ENCODE data around the gene ADAMTSL1.

ADAMTSL1 gene

GRCh38 chr9:18793122-18793521 is 319.2 kb downstream of the ADAMTSL1 start:
- in situ Hi-C loops (cut with MboI; ENCODE audit: low sequenced_read_pairs), result no loop called here

DNA sequence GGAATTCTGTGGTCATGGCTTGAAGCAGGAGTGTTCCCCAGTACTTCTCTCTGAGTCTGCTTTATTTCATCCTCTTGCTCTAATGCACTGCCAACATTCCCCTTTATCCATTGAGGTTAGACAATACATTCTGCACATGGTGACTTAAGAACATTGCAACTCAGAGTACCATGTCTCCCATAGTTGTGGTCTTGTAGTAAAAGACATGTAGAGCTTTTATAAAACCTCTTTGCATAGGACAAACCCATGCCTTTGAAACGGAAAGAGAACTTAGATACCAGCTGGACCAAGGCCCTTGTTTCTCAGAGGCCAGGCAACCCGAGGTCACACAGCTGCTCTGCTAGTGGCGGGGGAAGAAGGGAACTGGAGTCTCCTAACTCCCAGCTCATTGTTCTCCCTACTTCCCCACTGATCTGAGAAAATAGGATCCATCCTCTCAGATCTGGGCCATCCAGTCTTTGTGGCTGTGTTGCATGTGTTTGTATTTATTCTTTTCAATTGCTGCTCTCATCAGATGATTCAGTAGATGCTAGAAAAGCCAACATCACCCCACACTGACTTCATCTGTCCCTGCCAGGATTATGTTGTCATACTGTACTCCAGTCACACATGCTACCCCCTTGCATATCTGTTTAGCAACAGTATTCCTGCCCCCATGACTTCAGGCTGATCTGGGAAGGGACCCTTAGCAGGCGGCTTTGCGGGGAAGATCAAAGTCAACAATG is 322.2 kb downstream of the ADAMTSL1 start:
- in situ Hi-C loops (cut with MboI; ENCODE audit: low sequenced_read_pairs), result no loop called here

DNA sequence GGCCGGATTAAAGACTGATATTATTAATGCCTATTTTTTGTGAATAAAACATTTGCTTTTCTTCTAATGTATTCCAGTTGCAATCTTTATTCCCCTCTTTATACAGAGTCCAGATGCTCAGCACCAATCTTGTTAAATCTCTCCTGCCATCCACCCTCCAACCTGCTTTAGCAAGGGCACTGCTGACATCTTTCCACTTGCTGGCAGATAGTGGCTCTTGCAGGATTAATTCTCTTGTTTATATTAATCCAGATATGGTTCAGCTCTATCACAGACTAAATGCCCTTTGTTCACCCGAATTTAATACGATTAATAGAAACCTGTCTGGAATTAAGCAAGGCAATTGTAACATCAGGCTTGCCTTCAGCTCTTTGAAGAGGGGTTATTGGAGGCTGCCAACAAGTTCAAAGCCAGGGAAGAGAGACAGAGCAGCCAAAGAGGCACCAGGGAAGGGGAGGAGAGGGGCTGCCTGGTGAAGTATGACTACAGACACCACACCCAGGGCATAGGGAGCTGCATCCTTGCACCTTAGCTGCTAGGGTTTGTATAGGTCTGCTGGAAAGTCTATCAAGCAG is 322.8 kb downstream of the ADAMTSL1 start:
- in situ Hi-C loops (cut with MboI; ENCODE audit: low sequenced_read_pairs), result no loop called here

DNA sequence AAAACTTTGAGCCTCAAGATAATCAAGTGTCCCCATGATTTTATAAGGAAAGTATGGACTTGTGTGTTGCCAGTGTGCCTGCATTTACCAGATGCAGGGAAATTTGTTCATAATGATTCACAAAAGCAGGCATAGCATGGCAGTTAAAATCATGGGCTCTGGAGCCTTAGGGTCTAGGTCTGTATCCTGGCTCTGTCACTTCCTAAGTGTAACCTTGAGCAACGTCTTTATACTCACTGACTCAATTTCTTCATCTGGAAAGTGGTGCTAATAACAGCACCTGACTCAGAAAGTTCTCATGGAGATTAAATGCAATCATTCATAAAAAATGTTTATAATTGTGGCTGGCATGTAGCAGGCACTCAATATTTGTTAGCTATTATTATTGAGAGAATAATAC is 324.2 kb downstream of the ADAMTSL1 start:
- in situ Hi-C loops (cut with MboI; ENCODE audit: low sequenced_read_pairs), result no loop called here

- in situ Hi-C loops (cut with MboI; ENCODE audit: low sequenced_read_pairs), result no loop called here
Measured at GRCh38 chr9:18798508-18799290, 324.7 kb downstream of the ADAMTSL1 start.

DNA sequence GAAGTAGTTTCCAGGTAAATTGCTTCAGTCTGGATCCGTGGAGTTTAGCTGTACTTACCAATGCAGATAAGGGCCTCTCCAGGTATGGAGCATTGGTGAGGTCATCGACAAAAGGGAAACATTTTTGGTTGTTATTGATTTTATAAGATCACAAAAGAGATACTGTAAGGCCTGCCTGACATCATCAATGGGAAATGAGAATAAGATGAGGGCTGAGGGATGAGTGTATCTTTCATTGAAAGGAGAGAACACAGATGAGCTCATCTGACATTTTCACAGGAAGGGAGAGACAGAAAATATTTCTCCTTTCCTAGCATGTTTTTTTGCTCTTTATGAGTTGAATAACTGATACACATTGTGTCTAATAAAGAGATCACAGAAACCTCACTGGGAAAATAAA is 325.5 kb downstream of the ADAMTSL1 start:
- in situ Hi-C loops (cut with MboI; ENCODE audit: low sequenced_read_pairs), result no loop called here

DNA sequence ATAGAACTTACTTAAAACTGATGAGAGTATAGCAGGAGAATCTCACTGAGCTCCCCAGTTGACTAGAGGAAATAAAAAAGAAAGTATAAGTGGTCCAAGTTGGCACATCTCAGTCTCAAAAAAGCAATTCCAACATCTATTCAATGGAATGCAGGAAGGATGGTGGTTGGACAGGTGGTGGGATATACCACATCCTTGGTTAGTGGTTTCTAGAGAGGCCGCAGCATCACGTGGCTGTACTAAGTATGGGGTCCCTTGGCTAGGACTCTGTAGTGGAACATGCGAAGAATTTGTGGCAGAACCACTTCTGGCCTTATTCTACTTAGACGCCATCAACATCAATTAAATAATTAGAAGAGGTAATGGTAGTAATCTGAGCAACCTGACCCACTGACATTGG is 326.6 kb downstream of the ADAMTSL1 start:
- in situ Hi-C loops (cut with MboI; ENCODE audit: low sequenced_read_pairs), result no loop called here

DNA sequence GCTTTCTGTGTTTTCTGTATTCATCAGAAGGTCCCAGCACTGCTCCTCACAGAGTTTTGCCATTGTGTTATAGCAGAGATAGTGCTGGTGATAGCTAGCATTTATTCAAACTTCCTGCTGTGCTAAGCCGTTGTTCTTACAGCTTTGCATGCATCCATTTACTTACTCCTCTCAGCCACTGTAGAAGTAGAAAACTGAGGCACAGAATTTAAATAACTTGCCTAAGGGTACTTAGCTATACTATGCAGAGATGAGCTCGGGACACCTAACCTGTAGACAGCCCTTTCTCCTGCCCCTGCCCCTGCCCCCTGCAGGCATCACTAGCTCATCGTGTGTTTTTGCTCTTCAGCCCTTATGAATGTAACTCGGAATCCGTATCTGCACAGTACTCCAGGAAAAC is 331.4 kb downstream of the ADAMTSL1 start:
- in situ Hi-C loops (cut with MboI; ENCODE audit: low sequenced_read_pairs), result no loop called here

DNA sequence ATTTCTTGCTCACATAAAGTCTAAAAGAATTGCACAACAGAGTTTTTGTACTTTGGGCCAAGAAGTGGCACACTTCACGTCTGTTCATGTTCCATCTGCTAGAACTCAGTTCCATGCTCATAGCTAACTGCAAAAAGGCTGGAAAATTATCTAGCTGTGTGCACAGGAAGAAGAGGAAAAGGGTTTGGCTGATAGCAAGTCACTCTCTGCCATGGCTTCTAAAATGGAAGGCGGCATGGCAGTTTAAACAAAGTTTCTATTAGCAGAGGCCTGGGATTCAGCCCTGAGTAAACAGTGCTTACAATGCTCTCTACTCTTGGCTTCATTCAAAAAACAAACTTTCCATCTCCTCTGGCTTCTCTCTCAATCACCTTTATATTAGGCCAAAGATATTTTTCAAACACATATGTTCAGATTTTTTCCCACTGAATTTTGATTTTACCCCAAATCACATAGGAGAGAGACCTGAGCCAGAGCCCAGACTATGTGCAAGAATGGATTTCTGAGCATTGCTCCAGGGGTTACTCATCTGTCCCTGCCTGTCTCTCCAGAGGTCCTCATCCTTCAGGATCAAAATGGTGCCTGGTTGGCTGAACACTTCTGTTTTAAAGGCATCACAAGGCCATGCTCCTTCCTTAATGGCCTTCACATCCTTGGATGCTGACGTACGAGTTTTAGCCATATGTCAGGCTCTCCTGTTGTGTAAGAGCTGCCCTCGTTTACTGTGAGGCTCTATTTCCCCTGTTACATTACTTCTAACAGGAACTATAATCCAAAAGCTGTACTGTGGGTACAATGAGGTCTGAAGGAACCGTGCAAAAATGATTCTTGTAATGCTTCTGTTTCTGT is 332.5 kb downstream of the ADAMTSL1 start:
- in situ Hi-C loops (cut with MboI; ENCODE audit: low sequenced_read_pairs), result no loop called here

GRCh38 chr9:18810581-18810980 is 336.6 kb downstream of the ADAMTSL1 start:
- in situ Hi-C loops (cut with MboI; ENCODE audit: low sequenced_read_pairs), result no loop called here

GRCh38 chr9:18811171-18811570 is 337.2 kb downstream of the ADAMTSL1 start:
- in situ Hi-C loops (cut with MboI; ENCODE audit: low sequenced_read_pairs), result no loop called here

GRCh38 chr9:18819418-18819817 is 345.5 kb downstream of the ADAMTSL1 start:
- in situ Hi-C loops (cut with MboI; ENCODE audit: low sequenced_read_pairs), result no loop called here

DNA sequence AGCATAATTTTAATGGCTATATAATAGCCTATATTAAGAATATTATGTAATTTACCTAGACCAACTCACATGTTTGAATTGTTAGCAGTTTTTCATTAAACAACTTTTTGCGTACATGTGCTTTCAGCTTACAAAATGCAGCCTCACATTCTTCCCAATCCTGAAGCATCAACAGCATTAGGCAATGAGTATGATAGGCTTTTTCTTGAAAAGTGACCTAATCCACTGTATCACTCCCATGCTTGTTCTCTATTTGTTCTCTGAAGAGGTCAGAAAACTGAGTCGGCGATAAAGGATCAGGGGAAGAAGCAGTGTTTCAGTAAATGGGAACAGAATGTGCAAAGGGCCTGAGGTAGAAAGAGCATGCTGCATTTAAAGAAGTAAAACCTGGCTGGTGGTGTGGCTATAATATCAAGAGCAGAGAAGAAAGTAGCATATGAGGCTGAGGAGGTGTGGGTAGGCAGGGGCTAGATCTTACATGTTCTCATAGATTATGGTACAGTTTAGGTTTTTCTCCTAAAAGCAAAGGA is 346.7 kb downstream of the ADAMTSL1 start:
- in situ Hi-C loops (cut with MboI; ENCODE audit: low sequenced_read_pairs), result no loop called here

DNA sequence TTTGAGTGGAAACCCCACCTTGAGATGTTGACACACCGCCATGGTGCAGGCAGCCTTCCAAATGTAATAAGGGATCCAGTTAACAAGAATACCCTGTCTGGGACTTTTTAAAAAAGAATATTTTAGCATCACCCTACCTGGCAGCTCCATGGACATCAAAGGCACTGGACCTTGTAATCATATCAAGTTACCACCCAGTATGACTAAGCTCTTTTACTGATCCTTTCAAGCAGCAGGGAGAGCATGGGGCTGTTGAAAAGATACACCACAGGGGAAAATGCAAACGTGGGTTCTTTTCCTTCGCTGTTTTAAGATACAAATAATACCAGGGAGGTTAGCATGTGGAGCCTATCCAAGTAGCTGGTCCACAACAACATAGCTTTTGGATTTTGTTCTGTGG is 347.8 kb downstream of the ADAMTSL1 start:
- in situ Hi-C loops (cut with MboI; ENCODE audit: low sequenced_read_pairs), result no loop called here

DNA sequence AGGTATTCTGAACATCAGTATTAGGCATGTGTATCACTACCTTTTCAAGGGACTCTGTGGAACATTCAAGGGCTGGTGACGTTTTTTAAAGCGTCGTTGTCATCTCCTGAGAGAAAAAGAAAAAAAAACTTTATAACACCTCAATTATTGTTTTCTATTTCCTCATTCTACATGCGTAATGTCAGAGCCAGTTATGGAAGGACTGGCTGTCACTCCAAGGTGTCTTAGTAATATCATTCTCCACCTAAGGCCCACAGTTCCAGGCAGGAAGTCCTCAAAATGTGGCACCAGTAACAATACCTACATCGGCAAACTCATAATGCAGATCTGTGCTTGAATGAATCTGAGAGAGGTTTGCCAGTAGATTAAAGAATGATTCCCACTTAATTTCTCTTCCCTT is 348.9 kb downstream of the ADAMTSL1 start:
- in situ Hi-C loops (cut with MboI; ENCODE audit: low sequenced_read_pairs), result no loop called here

- in situ Hi-C loops (cut with MboI; ENCODE audit: low sequenced_read_pairs), result no loop called here
Measured at GRCh38 chr9:18824095-18824666, 350.2 kb downstream of the ADAMTSL1 start.

- in situ Hi-C loops (cut with MboI; ENCODE audit: low sequenced_read_pairs), result no loop called here
Measured at GRCh38 chr9:18825656-18826170, 351.8 kb downstream of the ADAMTSL1 start.

DNA sequence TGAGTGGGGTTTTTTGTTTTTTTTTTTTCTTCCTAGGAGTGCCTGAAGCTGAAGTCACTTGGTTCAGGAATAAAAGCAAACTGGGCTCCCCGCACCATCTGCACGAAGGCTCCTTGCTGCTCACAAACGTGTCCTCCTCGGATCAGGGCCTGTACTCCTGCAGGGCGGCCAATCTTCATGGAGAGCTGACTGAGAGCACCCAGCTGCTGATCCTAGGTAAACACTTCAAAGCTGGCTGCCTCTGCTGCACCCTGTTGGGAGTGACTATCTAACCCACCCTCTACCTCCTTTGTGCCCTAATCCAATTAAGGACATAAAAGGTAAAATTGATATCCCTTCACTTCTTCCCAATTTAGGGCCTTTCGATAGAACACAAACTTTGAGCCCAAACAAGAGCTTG is 352.3 kb downstream of the ADAMTSL1 start:
- in situ Hi-C loops (cut with MboI; ENCODE audit: low sequenced_read_pairs), result no loop called here

GRCh38 chr9:18829066-18829465 is 355.1 kb downstream of the ADAMTSL1 start:
- in situ Hi-C loops (cut with MboI; ENCODE audit: low sequenced_read_pairs), result no loop called here

GRCh38 chr9:18829873-18830272 is 355.9 kb downstream of the ADAMTSL1 start:
- in situ Hi-C loops (cut with MboI; ENCODE audit: low sequenced_read_pairs), result no loop called here

All from HL-60/S4 treated with retinoic acid at 250 ng/mL for 4 days and 3 days (cell line).